Measurements from ENCODE around the gene CHMP5.

The CHMP5 gene

DNA sequence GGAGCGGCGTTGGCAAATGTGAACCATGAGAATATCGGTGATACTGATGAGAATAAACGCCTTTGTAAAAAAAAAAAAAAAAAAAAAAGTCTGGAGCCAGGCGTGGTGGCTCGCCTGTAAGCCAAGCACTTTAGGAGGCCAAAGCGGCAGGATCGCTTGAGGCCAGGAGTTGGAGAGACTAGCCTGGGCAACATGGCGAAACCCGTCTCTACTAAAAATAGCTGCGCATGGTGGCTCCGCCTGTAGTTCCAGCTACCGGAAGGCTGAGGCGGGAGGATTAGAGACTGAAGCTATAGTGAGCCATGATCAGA, 25.0 kb downstream of the CHMP5 start:
- TF ChIP-seq ZFP3 (CRISPR knock-in tag; IDR thresholded peaks at IDR 0.05) (no peak), ZNF565 (CRISPR knock-in tag; conservative IDR thresholded peaks at IDR 0.05; ENCODE audit: low read depth) (no peak), PPARA (CRISPR knock-in tag; IDR thresholded peaks at IDR 0.05; ENCODE audit: borderline replicate concordance) (no peak), ISL1 (CRISPR knock-in tag; IDR thresholded peaks at IDR 0.05) (no peak), RARB (CRISPR knock-in tag; IDR thresholded peaks at IDR 0.05) (no peak), OSR1 (CRISPR knock-in tag; IDR thresholded peaks at IDR 0.05) (no peak), ZNF8 (CRISPR knock-in tag; IDR thresholded peaks at IDR 0.05) (no peak), BACH2 (CRISPR knock-in tag; IDR thresholded peaks at IDR 0.05; ENCODE audit: borderline replicate concordance) (no peak), ESRRG (CRISPR knock-in tag; IDR thresholded peaks at IDR 0.05) (no peak), ARNTL (CRISPR knock-in tag; IDR thresholded peaks at IDR 0.05; ENCODE audit: borderline replicate concordance, low read depth) (no peak)
- TF ChIP-seq, protein P1, sequence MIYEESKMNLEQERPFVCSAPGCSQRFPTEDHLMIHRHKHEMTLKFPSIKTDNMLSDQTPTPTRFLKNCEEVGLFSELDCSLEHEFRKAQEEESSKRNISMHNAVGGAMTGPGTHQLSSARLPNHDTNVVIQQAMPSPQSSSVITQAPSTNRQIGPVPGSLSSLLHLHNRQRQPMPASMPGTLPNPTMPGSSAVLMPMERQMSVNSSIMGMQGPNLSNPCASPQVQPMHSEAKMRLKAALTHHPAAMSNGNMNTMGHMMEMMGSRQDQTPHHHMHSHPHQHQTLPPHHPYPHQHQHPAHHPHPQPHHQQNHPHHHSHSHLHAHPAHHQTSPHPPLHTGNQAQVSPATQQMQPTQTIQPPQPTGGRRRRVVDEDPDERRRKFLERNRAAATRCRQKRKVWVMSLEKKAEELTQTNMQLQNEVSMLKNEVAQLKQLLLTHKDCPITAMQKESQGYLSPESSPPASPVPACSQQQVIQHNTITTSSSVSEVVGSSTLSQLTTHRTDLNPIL (CRISPR knock-in tag; IDR thresholded peaks at IDR 0.05; ENCODE audit: low read depth), result no peak
- TF ChIP-seq, protein P2, sequence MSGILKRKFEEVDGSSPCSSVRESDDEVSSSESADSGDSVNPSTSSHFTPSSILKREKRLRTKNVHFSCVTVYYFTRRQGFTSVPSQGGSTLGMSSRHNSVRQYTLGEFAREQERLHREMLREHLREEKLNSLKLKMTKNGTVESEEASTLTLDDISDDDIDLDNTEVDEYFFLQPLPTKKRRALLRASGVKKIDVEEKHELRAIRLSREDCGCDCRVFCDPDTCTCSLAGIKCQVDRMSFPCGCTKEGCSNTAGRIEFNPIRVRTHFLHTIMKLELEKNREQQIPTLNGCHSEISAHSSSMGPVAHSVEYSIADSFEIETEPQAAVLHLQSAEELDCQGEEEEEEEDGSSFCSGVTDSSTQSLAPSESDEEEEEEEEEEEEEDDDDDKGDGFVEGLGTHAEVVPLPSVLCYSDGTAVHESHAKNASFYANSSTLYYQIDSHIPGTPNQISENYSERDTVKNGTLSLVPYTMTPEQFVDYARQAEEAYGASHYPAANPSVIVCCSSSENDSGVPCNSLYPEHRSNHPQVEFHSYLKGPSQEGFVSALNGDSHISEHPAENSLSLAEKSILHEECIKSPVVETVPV (CRISPR knock-in tag; IDR thresholded peaks at IDR 0.05), result no peak
- TF ChIP-seq, protein P3, sequence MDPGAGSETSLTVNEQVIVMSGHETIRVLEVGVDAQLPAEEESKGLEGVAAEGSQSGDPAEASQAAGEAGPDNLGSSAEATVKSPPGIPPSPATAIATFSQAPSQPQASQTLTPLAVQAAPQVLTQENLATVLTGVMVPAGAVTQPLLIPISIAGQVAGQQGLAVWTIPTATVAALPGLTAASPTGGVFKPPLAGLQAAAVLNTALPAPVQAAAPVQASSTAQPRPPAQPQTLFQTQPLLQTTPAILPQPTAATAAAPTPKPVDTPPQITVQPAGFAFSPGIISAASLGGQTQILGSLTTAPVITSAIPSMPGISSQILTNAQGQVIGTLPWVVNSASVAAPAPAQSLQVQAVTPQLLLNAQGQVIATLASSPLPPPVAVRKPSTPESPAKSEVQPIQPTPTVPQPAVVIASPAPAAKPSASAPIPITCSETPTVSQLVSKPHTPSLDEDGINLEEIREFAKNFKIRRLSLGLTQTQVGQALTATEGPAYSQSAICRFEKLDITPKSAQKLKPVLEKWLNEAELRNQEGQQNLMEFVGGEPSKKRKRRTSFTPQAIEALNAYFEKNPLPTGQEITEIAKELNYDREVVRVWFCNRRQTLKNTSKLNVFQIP (CRISPR knock-in tag; IDR thresholded peaks at IDR 0.05; ENCODE audit: borderline replicate concordance, low read depth), result no peak
- TF ChIP-seq, protein P4, sequence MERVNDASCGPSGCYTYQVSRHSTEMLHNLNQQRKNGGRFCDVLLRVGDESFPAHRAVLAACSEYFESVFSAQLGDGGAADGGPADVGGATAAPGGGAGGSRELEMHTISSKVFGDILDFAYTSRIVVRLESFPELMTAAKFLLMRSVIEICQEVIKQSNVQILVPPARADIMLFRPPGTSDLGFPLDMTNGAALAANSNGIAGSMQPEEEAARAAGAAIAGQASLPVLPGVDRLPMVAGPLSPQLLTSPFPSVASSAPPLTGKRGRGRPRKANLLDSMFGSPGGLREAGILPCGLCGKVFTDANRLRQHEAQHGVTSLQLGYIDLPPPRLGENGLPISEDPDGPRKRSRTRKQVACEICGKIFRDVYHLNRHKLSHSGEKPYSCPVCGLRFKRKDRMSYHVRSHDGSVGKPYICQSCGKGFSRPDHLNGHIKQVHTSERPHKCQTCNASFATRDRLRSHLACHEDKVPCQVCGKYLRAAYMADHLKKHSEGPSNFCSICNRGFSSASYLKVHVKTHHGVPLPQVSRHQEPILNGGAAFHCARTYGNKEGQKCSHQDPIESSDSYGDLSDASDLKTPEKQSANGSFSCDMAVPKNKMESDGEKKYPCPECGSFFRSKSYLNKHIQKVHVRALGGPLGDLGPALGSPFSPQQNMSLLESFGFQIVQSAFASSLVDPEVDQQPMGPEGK (CRISPR knock-in tag; IDR thresholded peaks at IDR 0.05; ENCODE audit: borderline replicate concordance), result no peak
- TF ChIP-seq, protein P5, sequence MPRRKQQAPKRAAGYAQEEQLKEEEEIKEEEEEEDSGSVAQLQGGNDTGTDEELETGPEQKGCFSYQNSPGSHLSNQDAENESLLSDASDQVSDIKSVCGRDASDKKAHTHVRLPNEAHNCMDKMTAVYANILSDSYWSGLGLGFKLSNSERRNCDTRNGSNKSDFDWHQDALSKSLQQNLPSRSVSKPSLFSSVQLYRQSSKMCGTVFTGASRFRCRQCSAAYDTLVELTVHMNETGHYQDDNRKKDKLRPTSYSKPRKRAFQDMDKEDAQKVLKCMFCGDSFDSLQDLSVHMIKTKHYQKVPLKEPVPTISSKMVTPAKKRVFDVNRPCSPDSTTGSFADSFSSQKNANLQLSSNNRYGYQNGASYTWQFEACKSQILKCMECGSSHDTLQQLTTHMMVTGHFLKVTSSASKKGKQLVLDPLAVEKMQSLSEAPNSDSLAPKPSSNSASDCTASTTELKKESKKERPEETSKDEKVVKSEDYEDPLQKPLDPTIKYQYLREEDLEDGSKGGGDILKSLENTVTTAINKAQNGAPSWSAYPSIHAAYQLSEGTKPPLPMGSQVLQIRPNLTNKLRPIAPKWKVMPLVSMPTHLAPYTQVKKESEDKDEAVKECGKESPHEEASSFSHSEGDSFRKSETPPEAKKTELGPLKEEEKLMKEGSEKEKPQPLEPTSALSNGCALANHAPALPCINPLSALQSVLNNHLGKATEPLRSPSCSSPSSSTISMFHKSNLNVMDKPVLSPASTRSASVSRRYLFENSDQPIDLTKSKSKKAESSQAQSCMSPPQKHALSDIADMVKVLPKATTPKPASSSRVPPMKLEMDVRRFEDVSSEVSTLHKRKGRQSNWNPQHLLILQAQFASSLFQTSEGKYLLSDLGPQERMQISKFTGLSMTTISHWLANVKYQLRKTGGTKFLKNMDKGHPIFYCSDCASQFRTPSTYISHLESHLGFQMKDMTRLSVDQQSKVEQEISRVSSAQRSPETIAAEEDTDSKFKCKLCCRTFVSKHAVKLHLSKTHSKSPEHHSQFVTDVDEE (CRISPR knock-in tag; IDR thresholded peaks at IDR 0.05), result no peak
- peak; percentile 59 for ATAC-seq

DNA sequence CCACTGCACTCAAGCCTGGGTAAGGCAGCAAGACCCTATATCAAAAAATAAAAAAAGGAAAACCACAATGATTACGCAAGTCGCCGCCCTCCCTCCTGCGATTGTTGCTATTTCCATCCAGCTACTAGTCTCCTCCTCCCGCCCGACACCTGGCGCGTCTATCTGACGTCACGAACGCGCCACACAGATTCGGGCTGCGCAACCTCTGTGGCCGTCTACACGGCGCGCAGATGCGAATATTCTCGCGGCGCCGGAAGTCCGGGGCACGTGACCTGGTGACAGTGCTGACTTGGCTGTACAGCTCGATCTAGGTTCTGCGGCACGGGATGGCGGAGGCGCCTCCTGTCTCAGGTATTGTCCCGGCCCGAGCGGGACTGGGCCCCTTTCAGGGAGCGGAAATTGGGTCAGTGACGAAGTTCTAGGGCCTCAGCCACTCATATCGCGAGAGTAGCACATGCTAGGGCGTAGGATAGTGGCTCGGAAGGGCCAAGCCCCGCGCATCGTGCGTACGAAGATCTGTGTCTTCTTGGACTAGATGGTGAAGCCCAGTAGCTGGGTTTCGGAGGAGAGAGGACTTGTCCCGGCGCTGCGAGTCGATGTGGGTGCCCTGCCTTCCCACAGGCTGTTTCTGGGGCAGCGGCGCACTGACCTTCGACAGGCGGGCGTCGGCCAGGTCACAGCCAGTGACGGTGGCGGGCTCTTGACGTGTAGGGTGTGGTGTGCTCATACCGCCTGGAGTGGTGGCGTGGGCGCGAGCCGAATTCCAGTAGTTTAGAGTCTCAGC, 25.6 kb downstream of the CHMP5 start, which contains the start of gene NFX1:
Gene NFX1, plus strand, starts transcription at position 270 of the 784 bp plus-strand sequence. Its CDS starts 57 bp downstream, at position 327.
- peak; percentile 97 for ATAC-seq
- TF ChIP-seq ZNF8 (CRISPR knock-in tag; IDR thresholded peaks at IDR 0.05) (no peak), CSDC2 (CRISPR knock-in tag; IDR thresholded peaks at IDR 0.05) (0 out of 2 replicates have a peak, but pooled peaks have one; percentile 23), ARNTL (CRISPR knock-in tag; IDR thresholded peaks at IDR 0.05; ENCODE audit: borderline replicate concordance, low read depth) (peak; percentile 41; the same call in 1 of the 2 replicates), RARB (CRISPR knock-in tag; IDR thresholded peaks at IDR 0.05) (no peak)
- TF ChIP-seq, protein P3 (CRISPR knock-in tag; IDR thresholded peaks at IDR 0.05; ENCODE audit: borderline replicate concordance, low read depth), result peak; percentile 20; the same call in 1 of the 2 replicates

DNA sequence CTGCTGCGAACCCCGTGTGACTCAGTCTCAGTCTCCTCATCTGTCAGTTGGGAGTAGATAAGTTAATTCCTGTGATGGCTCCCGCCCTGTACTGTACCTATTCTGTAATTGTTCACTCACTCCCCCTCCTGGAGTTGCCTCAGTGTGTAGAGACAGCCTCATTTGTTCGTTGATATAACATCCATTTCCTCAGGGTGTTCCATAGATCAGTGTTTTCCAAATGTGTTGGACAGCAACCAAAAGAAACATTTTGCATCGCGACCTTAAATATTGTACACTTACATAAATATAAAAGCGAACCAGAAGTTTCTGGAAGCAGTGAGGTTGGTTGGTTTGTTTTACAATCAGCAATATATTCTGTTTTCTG, 26.2 kb downstream of the CHMP5 start:
- ATAC-seq, result no peak
- TF ChIP-seq ZFP3 (CRISPR knock-in tag; IDR thresholded peaks at IDR 0.05), result no peak
